SK-N-MC (cell line): Measurements from ENCODE around the gene RRAGD.

ENCODE experiments used
- EZH2 ChIP-seq: fragments of 200-600 bp; sonication (generic); IDR thresholded peaks from one replicate; pipeline ENCODE4 v1.6.1; 2017; ENCODE audit warnings: antibody characterized with exemption
- POLR2AphosphoS5 ChIP-seq: IDR thresholded peaks from 2 replicates; pipeline ENCODE4 v1.6.1; 2012; ENCODE audit warnings: mild to moderate bottlenecking, low read depth, low read length, borderline replicate concordance

DNA sequence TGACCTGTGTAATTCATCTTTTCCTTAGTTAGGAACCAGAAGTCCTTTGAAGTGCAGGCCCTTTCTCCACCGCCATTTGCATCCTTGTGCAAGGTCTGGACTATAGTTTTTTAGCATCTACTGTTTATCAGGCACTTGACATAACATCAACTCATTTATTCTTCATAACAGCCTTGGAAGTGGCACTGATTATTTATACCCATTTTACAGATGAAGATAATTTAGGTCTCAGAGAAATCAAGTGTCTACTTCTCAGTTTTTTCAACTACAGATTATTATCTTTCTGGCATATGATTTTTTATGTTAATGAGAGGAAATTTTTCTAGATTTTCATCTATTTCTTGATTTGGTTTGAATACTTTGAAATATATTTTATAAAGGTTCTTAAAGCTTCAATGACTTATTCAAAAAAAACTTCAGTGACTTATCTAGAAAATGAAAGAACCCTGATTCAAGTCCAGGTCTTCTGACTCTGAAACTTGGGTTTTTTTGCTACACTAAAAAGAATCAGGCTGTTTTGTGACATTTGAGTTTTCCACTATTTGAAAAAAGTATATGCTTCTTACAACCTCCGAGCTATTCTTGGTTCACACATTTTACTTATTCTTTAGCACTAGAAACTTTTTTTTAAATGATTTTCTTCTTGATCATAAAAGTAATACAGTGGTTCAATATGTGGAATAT, 56.4 kb downstream of the RRAGD start:
- TF ChIP-seq EZH2, result no peak
- no peak for TF ChIP-seq POLR2AphosphoS5
